Cerebellar cortex (tissue), 1 donor: ENCODE results near the gene TBL1X.
"Not testable (repeated sequence)": the region's sequence is repeated elsewhere in the genome, so short reads cannot be mapped to it uniquely, and the experiment has no call there.

Experiments used
- DNase-seq: peaks from one replicate; pipeline ENCODE4 v3.0.0-alpha.2; 2015; ENCODE audit warnings: low spot score

TBL1X gene

GRCh38 chrX:9765072-9765736 is 300.3 kb downstream of the TBL1X start:
- DNase-seq: no peak

GRCh38 chrX:9765737-9766097 is 300.9 kb downstream of the TBL1X start, which contains the start of gene GPR143:
Gene GPR143, minus strand, starts transcription at chrX:9765847. Its CDS starts 30 bp downstream, at chrX:9765817.
- DNase-seq: no peak

GRCh38 chrX:9767375-9767774 is 302.5 kb downstream of the TBL1X start:
- no peak for DNase-seq

- not testable (repeated sequence) for DNase-seq
These were observed 303.5 kb downstream of the TBL1X start for GRCh38 chrX:9768321-9768839.

GRCh38 chrX:9770319-9770718 is 305.5 kb downstream of the TBL1X start:
- DNase-seq: no peak

DNA sequence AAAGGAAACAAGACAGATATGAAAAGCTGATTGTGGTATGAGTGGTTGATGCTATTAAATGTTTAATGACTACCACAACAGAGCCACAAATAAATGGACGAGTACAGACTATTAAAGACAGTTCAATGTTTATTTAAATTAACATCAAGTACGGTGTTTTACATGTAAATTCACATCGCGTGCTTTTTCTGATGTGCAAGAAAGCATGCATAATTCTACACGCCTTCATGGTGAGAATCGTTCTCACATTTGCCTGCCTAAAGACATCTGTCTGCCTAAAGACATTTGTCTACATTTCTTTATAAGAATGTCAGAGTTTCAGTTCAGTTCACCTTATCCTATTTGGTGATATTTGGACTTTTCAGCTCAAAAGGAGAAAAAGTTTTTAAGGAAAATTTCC is 308.1 kb downstream of the TBL1X start:
- no peak for DNase-seq

DNA sequence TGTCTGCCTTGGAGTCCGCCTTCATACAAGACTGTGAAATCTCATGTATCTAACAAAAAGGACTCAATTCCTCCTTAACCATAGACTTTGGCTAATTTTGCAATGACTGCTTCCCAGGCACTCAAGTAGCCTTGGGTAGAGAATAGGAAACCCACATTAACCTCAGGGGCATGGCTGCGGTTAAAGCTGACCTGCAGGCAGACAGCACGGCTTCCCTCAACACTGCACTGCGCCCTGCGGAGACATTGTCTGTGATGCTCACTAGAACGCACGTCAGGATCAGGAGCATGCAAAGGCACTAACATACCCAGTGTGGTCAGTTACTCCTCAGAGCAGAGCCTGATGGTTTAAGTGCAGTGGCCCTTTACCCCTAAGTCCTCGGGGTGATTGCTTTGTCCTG is 311.1 kb downstream of the TBL1X start:
- no peak for DNase-seq

GRCh38 chrX:9781941-9782340 is 317.1 kb downstream of the TBL1X start:
- no peak for DNase-seq

DNA sequence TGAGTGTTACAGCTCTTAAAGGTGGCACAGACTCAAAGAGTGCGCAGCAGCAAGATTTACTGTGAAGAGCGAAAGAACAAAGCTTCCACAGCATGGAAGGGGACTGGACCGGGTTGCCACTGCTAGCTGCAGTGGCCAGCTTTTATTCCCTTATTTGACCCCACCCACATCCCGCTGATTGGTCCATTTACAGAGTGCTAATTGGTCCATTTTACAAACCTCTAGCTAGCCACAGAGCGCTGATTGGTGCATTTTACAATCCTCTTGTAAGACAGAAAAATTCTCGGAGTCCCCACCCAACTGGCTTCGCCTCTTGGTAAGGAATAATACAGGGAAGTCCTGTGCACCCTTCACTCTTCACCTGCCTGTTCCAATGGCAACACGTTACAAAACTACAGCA is 319.5 kb downstream of the TBL1X start:
- DNase-seq: no peak

DNA sequence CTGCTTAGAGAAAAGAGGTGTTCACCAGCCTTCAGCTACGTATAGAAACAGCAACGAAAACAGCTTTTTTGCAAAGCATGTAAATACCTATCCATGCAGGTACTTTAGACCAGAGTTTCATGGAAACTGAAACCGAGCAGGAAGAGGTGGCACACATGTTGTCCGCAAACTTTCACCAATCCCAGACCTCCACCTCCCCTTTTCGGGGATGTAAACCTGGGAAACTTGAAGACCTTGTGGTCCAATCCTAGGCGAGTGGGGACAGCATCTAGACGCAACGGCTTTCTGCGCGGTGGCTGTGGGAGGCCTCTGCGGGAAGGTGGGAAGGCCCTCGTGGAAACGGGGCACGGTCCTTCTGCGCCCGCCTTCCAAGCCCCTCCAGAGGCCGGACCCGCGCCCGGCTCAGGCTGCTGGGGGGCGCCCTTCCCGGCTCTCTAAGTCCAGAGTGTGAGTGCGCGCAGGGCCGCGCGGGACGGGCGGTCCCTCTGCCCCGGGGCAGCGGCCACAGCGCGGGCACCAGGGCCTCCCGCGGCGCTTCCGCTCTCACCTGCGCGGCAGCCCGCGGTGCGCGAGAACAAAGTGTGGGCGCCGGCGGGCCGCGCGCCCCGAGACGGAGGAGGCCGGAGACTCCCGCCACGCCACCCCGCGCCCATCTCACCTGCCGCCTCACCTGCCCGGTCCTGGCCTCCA is 320.5 kb downstream of the TBL1X start:
- DNase-seq: no peak

- no peak for DNase-seq
These were observed 321.3 kb downstream of the TBL1X start, which contains the start of gene SHROOM2 for GRCh38 chrX:9785944-9786797. Gene SHROOM2, plus strand, starts transcription at chrX:9786429. Its CDS starts 117 bp downstream, at chrX:9786546.

DNA sequence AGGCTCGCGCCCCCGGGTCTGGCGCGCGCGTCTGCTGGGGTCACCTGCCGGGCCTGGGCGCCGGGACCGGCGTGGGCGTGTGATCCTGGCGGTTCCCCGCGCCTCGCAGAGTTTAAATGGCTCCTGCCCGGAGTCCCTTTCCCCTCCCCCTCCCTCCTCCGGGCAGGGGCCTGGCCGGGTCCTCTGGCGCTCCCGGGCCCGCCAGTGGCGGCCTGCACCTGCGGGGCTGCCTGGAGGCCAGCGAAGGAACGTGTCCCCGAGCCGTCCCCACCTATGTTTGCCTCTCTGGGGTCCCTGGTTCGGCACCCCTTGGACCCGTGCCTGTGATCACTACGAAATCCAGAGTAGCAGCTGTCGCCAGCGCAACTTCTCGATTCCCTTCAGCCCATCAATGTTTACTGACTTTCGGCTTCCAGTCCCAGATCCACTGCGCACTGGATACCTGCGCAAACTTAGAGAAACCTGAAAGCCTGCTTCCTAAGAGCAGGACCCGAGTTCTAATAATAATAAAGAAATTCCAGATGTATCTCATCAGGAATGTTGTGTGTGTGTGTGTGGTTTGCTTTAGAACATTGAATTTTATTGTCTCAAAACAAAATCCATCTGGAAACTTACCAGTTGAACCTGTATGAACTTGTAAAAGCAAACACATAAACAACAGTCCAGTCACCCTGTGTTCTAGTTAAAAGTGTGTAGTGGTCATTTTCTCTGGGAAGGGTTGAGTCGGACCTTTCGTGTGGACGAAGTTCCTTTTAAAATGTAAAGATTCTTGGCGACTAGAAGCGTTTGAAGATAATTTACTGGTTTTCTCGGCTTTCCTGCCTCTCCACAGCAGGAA is 322.2 kb downstream of the TBL1X start:
- no peak for DNase-seq

DNA sequence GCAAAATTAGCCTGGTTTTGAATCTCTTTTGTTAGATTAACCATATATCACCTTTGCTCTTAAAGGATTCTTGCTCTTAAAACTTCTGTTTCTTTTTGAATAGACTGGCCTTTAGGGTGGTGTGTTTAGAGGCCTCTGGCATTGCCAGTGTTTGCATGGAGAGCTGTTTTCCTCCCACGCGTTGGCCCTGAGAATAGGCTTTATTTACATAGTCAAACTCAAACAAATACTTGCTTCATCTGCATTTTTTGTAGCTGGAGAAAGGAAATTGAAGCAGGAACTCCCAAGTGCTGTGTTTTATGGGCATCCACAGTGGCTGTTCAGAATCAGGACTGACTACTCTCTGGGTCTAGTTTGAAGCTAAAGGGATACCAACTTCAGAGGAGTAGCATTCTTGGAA is 324.1 kb downstream of the TBL1X start:
- no peak for DNase-seq

DNA sequence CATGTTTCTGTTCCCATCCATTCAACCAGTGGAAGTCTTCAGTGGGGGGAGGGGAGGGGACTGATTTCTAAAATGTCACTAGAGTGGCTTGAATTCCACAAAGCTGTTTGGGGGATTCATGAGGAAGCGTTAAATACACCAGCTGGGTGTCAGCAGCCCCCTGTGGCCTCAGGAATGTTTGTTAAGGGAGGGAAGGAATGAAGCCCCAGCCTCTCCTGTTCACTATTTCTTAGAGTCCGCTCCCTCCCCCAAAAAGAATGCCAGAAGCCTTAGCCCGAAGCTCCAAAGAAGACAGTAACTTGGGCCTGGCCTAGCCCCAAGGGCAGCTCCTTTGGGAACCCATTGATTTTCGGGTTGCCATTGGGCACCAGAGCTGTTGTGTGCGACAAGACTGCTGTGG is 324.7 kb downstream of the TBL1X start:
- DNase-seq: no peak
